Measurements from ENCODE around the gene ALDH5A1.

- no peak for TF ChIP-seq POLR2A (IDR thresholded peaks at IDR 0.05; ENCODE audit: low read length)
- TF ChIP-seq GATA1 (IDR thresholded peaks at IDR 0.05; ENCODE audit: low read depth, low read length): no peak
Observed at GRCh38 chr6:24493945-24494820, 586 bp upstream of the ALDH5A1 start.

Data from erythroblast (primary cell).